ENCODE data around the gene CELA2A.
"Not testable (repeated sequence)": the region's sequence is repeated elsewhere in the genome, so short reads cannot be mapped to it uniquely, and the experiment has no call there.

The CELA2A gene

DNA sequence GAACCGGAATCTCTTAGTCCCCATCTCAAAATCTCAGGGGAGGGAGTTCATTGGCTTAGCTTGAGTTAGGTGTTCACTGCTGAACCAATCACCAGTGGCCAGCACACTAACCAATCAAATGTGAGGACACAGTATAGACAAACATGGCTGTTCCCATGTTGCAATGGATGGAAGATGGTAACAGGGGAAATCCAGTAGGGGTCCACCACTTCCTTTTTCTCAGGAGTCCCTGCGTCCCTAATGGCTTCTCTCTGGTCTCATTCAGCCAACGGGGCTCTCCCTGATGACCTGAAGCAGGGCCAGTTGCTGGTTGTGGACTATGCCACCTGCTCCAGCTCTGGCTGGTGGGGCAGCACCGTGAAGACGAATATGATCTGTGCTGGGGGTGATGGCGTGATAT lies 29.1 kb downstream of the CELA2A start:
- TF ChIP-seq YY1 (IDR thresholded peaks at IDR 0.05; ENCODE audit: insufficient read depth, insufficient read length), result no peak
- TF ChIP-seq ZNF274 (IDR thresholded peaks at IDR 0.05; ENCODE audit: low read depth, low read length), result no peak
- no peak for TF ChIP-seq SUZ12 (IDR thresholded peaks at IDR 0.05; ENCODE audit: extremely low read depth, insufficient read depth, insufficient read length)
- Histone ChIP-seq H3K4me3 (ENCODE audit: insufficient read length, low read depth) (no peak overlapping the region), H3K36me3 (ENCODE audit: insufficient read depth, insufficient read length, low read length) (no peaks in the 10 kb centered on the region), H3K9me3 (ENCODE audit: insufficient read depth, low read length) (no peaks in the 10 kb centered on the region), H3K4me1 (ENCODE audit: insufficient read depth, insufficient read length) (no peaks in the 10 kb centered on the region), H3K27me3 (ENCODE audit: insufficient read depth, insufficient read length) (no peaks in the 10 kb centered on the region), H3K9ac (ENCODE audit: insufficient read length, low read depth) (no peak overlapping the region)
- no peak for DNase-seq (ENCODE audit: low read depth, low spot score)

DNA sequence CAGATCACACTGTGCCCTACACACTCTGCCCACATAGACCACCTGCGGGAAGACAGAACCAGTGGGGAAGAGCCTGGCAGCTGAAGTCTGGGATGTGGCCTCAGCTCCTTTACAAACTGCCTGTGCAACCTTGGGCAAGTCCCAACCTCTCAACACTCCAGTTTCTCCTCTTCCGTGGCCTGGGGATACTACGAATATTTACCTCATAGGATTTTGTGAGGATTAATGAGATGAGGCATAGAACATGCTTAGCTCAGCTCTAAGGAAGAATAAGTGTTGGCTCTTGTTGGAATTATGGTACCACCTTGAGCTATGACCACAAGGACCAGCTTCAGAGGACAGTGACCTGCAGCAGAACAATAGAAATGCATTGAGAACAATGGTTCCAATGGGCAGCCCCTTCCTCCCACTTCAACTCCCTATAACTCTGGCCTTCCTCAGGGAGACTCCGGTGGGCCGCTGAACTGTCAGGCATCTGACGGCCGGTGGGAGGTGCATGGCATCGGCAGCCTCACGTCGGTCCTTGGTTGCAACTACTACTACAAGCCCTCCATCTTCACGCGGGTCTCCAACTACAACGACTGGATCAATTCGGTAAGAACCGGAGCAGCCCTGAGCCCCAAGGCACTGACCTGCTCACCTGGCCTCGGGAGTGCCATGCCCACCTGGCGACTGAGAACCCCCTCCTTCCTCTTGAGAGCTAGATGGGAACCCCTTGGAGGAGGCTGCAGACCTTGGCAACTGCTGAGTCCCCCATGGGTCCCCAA lies 30.5 kb downstream of the CELA2A start:
- H3K4me3 ChIP-seq (ENCODE audit: insufficient read length, low read depth); H3K9me3 ChIP-seq (ENCODE audit: insufficient read depth, low read length); DNase-seq (ENCODE audit: low read depth, low spot score); H3K27me3 ChIP-seq (ENCODE audit: insufficient read depth, insufficient read length); H3K36me3 ChIP-seq (ENCODE audit: insufficient read depth, insufficient read length, low read length); H3K9ac ChIP-seq (ENCODE audit: insufficient read length, low read depth); H3K4me1 ChIP-seq (ENCODE audit: insufficient read depth, insufficient read length): not testable (repeated sequence)

DNA sequence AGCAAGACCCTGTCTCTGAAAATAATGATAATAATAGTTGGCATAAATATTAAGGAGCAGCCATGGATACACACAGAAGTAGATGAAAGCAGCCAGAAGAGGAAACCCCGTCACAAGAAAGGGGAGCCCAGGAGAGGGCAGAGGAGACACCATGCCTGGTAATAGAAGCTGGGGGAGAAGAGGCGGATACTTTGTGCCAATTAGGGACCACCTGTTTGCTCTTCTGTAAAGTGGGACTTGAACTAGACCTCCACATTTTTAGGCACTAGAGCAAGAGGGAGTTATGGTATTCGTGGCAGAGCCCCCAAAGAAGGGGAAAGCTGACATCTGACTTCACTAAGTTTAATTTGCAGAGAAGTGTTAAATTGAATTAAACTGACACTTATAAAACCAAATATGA lies 31.8 kb downstream of the CELA2A start:
- H3K4me1 ChIP-seq (ENCODE audit: insufficient read depth, insufficient read length), result no peaks in the 10 kb centered on the region
- no peaks in the 10 kb centered on the region for H3K9me3 ChIP-seq (ENCODE audit: insufficient read depth, low read length)
- TF ChIP-seq YY1 (IDR thresholded peaks at IDR 0.05; ENCODE audit: insufficient read depth, insufficient read length) (no peak), SUZ12 (IDR thresholded peaks at IDR 0.05; ENCODE audit: extremely low read depth, insufficient read depth, insufficient read length) (no peak), ZNF274 (IDR thresholded peaks at IDR 0.05; ENCODE audit: low read depth, low read length) (no peak)
- H3K27me3 ChIP-seq (ENCODE audit: insufficient read depth, insufficient read length), result no peaks in the 10 kb centered on the region
- H3K9ac ChIP-seq (ENCODE audit: insufficient read length, low read depth), result no peak overlapping the region
- H3K36me3 ChIP-seq (ENCODE audit: insufficient read depth, insufficient read length, low read length), result peaks cover 4% of the 10 kb centered on the region
- DNase-seq (ENCODE audit: low read depth, low spot score), result no peak
- no peak overlapping the region for H3K4me3 ChIP-seq (ENCODE audit: insufficient read length, low read depth)

DNA sequence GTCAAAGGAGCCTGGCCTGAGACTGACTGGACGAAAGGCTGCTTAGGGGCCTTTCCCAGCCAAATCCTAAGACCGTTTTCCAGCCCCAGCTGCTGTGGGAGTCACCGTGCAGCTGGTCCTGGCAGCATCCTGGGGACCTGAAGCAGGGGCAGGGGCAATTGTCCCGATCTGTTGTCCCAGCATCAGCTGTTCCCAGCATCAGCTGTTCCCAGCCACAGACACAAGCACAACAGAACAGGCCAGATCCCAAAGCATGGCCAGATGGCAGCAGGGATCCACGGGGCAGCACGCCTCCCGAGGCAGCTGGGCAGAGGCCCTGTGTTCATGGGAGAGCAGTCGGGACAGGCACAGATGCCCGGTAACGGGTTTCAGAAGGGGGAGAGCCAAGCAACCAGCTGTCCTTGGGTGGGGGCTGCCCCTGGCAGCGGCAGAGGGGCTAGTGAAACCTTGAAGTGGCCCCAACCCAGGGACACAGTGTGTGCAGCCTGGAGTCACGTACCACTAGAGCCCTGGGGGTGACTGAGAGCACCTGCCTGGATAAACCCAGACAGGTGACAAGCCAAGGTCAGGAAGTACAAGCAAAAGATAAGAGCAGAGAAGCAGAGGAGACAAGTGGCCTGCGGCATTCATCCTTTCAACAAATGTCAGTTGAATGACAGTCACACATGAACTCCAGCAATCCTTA lies 32.7 kb downstream of the CELA2A start:
- Histone ChIP-seq H3K4me3 (ENCODE audit: insufficient read length, low read depth) (no peak overlapping the region), H3K36me3 (ENCODE audit: insufficient read depth, insufficient read length, low read length) (peaks cover 4% of the 10 kb centered on the region), H3K27me3 (ENCODE audit: insufficient read depth, insufficient read length) (no peaks in the 10 kb centered on the region), H3K9ac (ENCODE audit: insufficient read length, low read depth) (no peak overlapping the region), H3K4me1 (ENCODE audit: insufficient read depth, insufficient read length) (no peaks in the 10 kb centered on the region), H3K9me3 (ENCODE audit: insufficient read depth, low read length) (no peaks in the 10 kb centered on the region)
- TF ChIP-seq ZNF274 (IDR thresholded peaks at IDR 0.05; ENCODE audit: low read depth, low read length) (no peak), SUZ12 (IDR thresholded peaks at IDR 0.05; ENCODE audit: extremely low read depth, insufficient read depth, insufficient read length) (no peak), YY1 (IDR thresholded peaks at IDR 0.05; ENCODE audit: insufficient read depth, insufficient read length) (no peak)
- no peak for DNase-seq (ENCODE audit: low read depth, low spot score)

DNA sequence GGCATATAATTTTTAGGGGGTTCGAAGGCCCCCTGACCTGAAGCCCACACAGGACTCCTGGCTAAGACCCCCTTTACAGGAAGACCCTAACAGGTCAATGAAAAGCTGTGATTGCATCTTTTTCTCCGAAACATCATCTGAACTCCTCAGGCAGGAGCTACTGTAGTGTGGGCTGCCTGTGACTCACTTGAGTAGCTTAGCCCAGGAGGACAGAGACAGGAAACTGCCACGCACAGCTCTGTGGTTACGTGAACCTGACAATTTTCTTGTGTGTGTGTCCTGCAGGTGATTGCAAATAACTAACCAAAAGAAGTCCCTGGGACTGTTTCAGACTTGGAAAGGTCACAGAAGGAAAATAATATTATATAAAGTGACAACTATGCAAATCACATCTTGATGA lies 34.5 kb downstream of the CELA2A start:
- H3K27me3 ChIP-seq (ENCODE audit: insufficient read depth, insufficient read length); DNase-seq (ENCODE audit: low read depth, low spot score); H3K9me3 ChIP-seq (ENCODE audit: insufficient read depth, low read length); H3K36me3 ChIP-seq (ENCODE audit: insufficient read depth, insufficient read length, low read length); H3K4me3 ChIP-seq (ENCODE audit: insufficient read length, low read depth); H3K4me1 ChIP-seq (ENCODE audit: insufficient read depth, insufficient read length); H3K9ac ChIP-seq (ENCODE audit: insufficient read length, low read depth): not testable (repeated sequence)

DNA sequence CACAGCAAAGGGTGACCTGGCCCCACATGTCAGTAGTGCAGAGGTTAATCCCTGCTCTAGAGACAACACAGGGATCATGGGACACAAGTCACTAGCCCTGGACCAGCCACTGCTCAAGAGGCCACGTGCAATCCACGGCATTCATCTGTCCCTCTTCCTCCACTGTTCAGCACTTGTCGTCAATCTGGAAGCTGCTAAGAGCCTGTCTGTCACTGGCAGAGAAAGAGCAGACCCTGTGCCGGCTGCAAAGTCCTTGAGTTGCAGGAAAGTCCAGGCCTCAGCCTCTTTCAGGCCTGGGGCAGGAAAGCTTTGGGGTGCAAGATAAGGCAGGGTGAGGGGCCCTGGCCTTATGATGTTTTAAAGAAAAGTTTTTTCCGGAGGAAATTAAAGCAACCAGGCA lies 36.1 kb downstream of the CELA2A start:
- H3K27me3 ChIP-seq (ENCODE audit: insufficient read depth, insufficient read length), result no peaks in the 10 kb centered on the region
- H3K9me3 ChIP-seq (ENCODE audit: insufficient read depth, low read length), result no peaks in the 10 kb centered on the region
- no peak for TF ChIP-seq SUZ12 (IDR thresholded peaks at IDR 0.05; ENCODE audit: extremely low read depth, insufficient read depth, insufficient read length)
- TF ChIP-seq YY1 (IDR thresholded peaks at IDR 0.05; ENCODE audit: insufficient read depth, insufficient read length), result no peak
- no peak for TF ChIP-seq ZNF274 (IDR thresholded peaks at IDR 0.05; ENCODE audit: low read depth, low read length)
- no peak for DNase-seq (ENCODE audit: low read depth, low spot score)
- peaks cover 9% of the 10 kb centered on the region for H3K36me3 ChIP-seq (ENCODE audit: insufficient read depth, insufficient read length, low read length)
- H3K9ac ChIP-seq (ENCODE audit: insufficient read length, low read depth), result no peak overlapping the region
- no peaks in the 10 kb centered on the region for H3K4me1 ChIP-seq (ENCODE audit: insufficient read depth, insufficient read length)
- H3K4me3 ChIP-seq (ENCODE audit: insufficient read length, low read depth), result no peak overlapping the region

DNA sequence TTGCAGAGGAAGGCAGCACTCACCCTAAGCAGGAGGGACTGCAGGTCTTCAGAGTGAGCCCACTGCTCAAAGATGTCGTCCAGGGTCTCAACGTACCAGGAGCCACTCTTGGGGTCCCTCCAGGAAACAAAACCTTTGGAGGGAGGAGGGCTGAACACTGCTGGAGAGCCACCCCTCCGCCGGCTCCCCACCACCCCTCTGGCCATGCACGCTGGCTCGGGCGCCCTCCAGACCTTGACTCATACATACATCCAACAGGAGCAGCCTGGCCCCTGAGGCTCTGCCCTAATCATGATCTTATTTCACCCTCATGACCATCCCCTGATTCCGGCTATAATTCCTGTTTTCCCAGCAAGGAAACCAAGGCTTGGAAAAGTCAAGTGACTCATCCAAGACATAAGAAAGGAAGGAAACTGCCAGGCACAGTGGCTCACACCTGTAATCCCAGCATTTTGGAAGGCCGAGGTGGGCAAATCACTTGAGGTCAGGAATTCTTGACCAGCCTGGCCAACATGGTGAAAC lies 37.4 kb downstream of the CELA2A start:
- DNase-seq (ENCODE audit: low read depth, low spot score), result no peak
- H3K36me3 ChIP-seq (ENCODE audit: insufficient read depth, insufficient read length, low read length), result peaks cover 9% of the 10 kb centered on the region
- H3K27me3 ChIP-seq (ENCODE audit: insufficient read depth, insufficient read length), result no peaks in the 10 kb centered on the region
- no peaks in the 10 kb centered on the region for H3K9me3 ChIP-seq (ENCODE audit: insufficient read depth, low read length)
- TF ChIP-seq YY1 (IDR thresholded peaks at IDR 0.05; ENCODE audit: insufficient read depth, insufficient read length) (no peak), SUZ12 (IDR thresholded peaks at IDR 0.05; ENCODE audit: extremely low read depth, insufficient read depth, insufficient read length) (no peak), ZNF274 (IDR thresholded peaks at IDR 0.05; ENCODE audit: low read depth, low read length) (no peak)
- no peak overlapping the region for H3K9ac ChIP-seq (ENCODE audit: insufficient read length, low read depth)
- no peaks in the 10 kb centered on the region for H3K4me1 ChIP-seq (ENCODE audit: insufficient read depth, insufficient read length)
- no peak overlapping the region for H3K4me3 ChIP-seq (ENCODE audit: insufficient read length, low read depth)
